Neuron (in vitro differentiated cells): Measurements from ENCODE around the gene FOXP1.

Source experiments
- H2AFZ ChIP-seq: one replicate; pipeline ENCODE4 v1.6.1; 2013; ENCODE audit warnings: low read depth, mild to moderate bottlenecking, inconsistent platforms, low read length, moderate library complexity
- H3K27me3 ChIP-seq: one replicate; pipeline ENCODE4 v1.6.1; 2013; ENCODE audit warnings: low read length; ENCODE audit not compliant: insufficient read depth
- H3K36me3 ChIP-seq: one replicate; pipeline ENCODE4 v1.6.1; 2013; ENCODE audit warnings: low read length; ENCODE audit not compliant: insufficient read depth
- H3K4me1 ChIP-seq: one replicate; pipeline ENCODE4 v1.6.1; 2013; ENCODE audit warnings: low read length; ENCODE audit not compliant: insufficient read depth
- H3K4me3 ChIP-seq: 2 replicates; pipeline ENCODE4 v1.5.1; 2013; ENCODE audit warnings: mild to moderate bottlenecking, low read length, moderate library complexity
- H3K9me3 ChIP-seq: one replicate; pipeline ENCODE4 v1.6.1; 2013; ENCODE audit warnings: low read length

Gene FOXP1

GRCh38 chr3:71308836-71309235 lies 274.7 kb downstream of the FOXP1 start:
- Histone ChIP-seq H3K9me3 (no peaks in the 10 kb centered on the region), H3K4me3 (no peak overlapping the region), H3K27me3 (no peaks in the 10 kb centered on the region), H3K36me3 (no peaks in the 10 kb centered on the region), H2AFZ (no peak overlapping the region), H3K4me1 (peaks cover 20% of the 10 kb centered on the region)

DNA sequence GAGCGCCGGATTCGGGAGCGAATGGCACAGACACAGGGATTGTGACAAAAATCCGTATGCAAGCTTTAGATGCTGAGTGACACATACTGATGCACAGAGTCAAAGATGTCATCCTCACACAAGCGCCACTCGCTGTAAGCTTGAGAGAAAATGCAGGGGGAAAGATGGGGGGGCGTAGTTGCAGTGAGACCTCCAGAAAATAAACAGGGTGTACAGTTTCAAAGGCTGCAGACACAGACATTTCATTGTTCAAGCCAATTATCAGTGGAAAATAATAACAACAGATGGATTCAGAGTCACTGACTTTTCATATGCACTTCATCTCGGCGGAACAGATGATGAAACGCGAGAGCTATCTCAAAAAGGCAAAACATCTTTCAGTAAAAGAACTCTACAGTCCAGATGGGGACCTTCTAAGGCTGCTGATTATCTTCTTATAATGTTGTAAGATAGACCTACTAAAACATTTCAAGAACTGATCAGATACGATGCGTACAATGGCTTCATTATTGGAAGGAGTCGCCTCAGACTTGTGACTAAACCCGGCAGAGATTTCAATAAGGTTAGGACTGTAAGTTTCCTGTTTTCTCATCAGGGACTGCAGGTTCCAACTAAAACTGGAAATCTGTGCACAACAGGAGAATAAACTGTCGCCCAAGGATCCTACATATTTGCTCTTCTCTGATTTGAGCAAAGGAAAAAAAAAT lies 275.4 kb downstream of the FOXP1 start:
- Histone ChIP-seq H3K4me3 (no peak overlapping the region), H2AFZ (no peak overlapping the region), H3K4me1 (peaks cover 24% of the 10 kb centered on the region), H3K27me3 (no peaks in the 10 kb centered on the region), H3K9me3 (no peaks in the 10 kb centered on the region), H3K36me3 (no peaks in the 10 kb centered on the region)

GRCh38 chr3:71305231-71306206 lies 278.0 kb downstream of the FOXP1 start:
- Histone ChIP-seq H3K4me1 (peaks cover 24% of the 10 kb centered on the region), H3K27me3 (no peaks in the 10 kb centered on the region), H3K9me3 (no peaks in the 10 kb centered on the region), H3K4me3 (peak overlapping the region; percentile 54), H3K36me3 (no peaks in the 10 kb centered on the region), H2AFZ (peak overlapping the region; percentile 21)

DNA sequence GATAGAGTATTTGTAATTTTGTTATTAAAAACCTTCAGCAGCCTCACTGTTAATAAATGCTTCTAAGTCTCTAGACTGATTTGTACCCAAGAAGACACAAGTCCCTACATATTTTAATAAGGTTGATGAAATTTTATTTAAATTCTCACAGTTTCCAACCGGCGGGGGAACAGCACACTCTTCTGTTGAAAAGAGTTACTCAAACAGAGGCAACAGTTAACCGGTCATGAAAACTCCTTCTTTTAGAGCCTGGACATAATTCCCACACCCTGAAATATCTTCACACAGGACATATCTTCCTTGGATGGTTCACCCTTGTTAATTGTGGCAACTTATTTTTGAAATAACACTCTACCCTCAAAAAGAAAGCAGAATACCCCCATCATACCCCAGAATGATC lies 278.8 kb downstream of the FOXP1 start:
- Histone ChIP-seq H3K4me1 (peaks cover 28% of the 10 kb centered on the region), H2AFZ (peak overlapping the region; percentile 21)

DNA sequence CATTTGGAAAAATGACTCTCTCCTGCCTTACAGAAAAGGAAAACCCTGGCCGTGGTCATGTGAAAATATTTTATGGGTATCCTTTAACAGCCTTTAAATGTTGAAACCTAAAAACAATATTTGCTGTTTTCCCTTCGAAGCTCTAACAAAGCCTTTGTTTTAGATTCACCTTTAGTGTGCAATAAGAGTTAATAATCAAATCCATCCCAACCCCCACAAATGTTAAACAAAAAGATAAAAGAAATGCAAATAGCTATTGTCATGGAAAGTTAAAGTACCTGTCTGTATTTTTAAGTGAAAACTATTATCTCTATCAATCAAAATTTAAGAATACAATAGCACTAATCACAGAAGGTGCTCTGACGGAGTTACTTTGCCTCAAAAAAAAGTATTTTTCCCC lies 279.3 kb downstream of the FOXP1 start:
- H3K4me3 ChIP-seq = peak overlapping the region; percentile 54
- H3K4me1 ChIP-seq = peaks cover 32% of the 10 kb centered on the region
- H2AFZ ChIP-seq = no peak overlapping the region

More for the DNA sequence above, 278.8 kb downstream of the FOXP1 start:
- H3K36me3 ChIP-seq = no peaks in the 10 kb centered on the region
- no peaks in the 10 kb centered on the region for H3K9me3 ChIP-seq
- H3K4me3 ChIP-seq = peak overlapping the region; percentile 54
- H3K27me3 ChIP-seq = no peaks in the 10 kb centered on the region

GRCh38 chr3:71303627-71304200 lies 279.8 kb downstream of the FOXP1 start:
- Histone ChIP-seq H3K36me3 (no peaks in the 10 kb centered on the region), H2AFZ (no peak overlapping the region), H3K4me1 (peaks cover 37% of the 10 kb centered on the region), H3K27me3 (no peaks in the 10 kb centered on the region), H3K4me3 (peak overlapping the region; percentile 54), H3K9me3 (no peaks in the 10 kb centered on the region)

More for the DNA sequence above, 279.3 kb downstream of the FOXP1 start:
- Histone ChIP-seq H3K9me3 (no peaks in the 10 kb centered on the region), H3K36me3 (no peaks in the 10 kb centered on the region), H3K27me3 (no peaks in the 10 kb centered on the region)

- Histone ChIP-seq H3K27me3 (no peaks in the 10 kb centered on the region), H3K4me1 (peaks cover 32% of the 10 kb centered on the region), H3K4me3 (no peak overlapping the region), H2AFZ (no peak overlapping the region), H3K36me3 (no peaks in the 10 kb centered on the region), H3K9me3 (no peaks in the 10 kb centered on the region)
Measured at GRCh38 chr3:71302604-71303003, 280.9 kb downstream of the FOXP1 start.

DNA sequence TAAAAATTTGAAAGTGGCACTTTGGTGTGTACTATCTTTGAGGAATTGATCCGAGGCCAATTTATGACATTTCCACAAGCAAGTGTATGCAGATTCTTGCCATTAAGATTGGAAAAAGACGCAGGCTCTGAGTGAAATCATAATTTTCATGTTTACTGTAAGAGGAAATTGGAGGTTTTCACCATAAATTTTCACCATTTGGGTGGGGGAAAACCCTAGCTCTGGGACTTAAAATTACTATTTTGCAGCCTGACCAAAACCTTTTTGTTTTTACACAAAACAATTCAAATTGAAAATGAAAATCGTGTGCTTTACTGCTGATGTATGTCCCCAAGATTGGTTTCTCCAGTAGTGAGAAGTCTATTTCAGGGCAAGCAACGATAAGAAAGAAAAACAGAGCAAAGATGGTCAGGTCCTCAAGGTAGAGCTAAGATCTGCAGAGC lies 282.6 kb downstream of the FOXP1 start:
- Histone ChIP-seq H3K4me1 (peaks cover 28% of the 10 kb centered on the region), H3K9me3 (no peaks in the 10 kb centered on the region), H3K4me3 (no peak overlapping the region), H2AFZ (no peak overlapping the region), H3K27me3 (no peaks in the 10 kb centered on the region), H3K36me3 (no peaks in the 10 kb centered on the region)

GRCh38 chr3:71299160-71299559 lies 284.4 kb downstream of the FOXP1 start:
- Histone ChIP-seq H3K36me3 (no peaks in the 10 kb centered on the region), H3K4me3 (no peak overlapping the region)

GRCh38 chr3:71294919-71295318 lies 288.6 kb downstream of the FOXP1 start:
- no peaks in the 10 kb centered on the region for H3K36me3 ChIP-seq
- H3K27me3 ChIP-seq = no peaks in the 10 kb centered on the region
- peaks cover 12% of the 10 kb centered on the region for H3K4me1 ChIP-seq
- no peaks in the 10 kb centered on the region for H3K9me3 ChIP-seq
- H2AFZ ChIP-seq = no peak overlapping the region
- H3K4me3 ChIP-seq = no peak overlapping the region

More at GRCh38 chr3:71299160-71299559, 284.4 kb downstream of the FOXP1 start:
- Histone ChIP-seq H3K27me3 (no peaks in the 10 kb centered on the region), H3K4me1 (peaks cover 21% of the 10 kb centered on the region), H3K9me3 (no peaks in the 10 kb centered on the region), H2AFZ (no peak overlapping the region)

GRCh38 chr3:71290301-71290700 lies 293.2 kb downstream of the FOXP1 start:
- H3K9me3 ChIP-seq = no peaks in the 10 kb centered on the region
- H3K4me3 ChIP-seq = no peak overlapping the region
- H3K4me1 ChIP-seq = no peaks in the 10 kb centered on the region
- H2AFZ ChIP-seq = no peak overlapping the region
- H3K36me3 ChIP-seq = no peaks in the 10 kb centered on the region
- H3K27me3 ChIP-seq = no peaks in the 10 kb centered on the region

GRCh38 chr3:71288269-71288930 lies 295.1 kb downstream of the FOXP1 start:
- Histone ChIP-seq H3K36me3 (no peaks in the 10 kb centered on the region), H3K27me3 (no peaks in the 10 kb centered on the region), H3K4me1 (no peaks in the 10 kb centered on the region), H3K9me3 (no peaks in the 10 kb centered on the region), H2AFZ (no peak overlapping the region), H3K4me3 (no peak overlapping the region)
